Activated T-helper 2 cell treated with anti-CD3 and anti-CD28 coated beads, Interferon-gamma antibody, Interleukin-2, Interleukin-4, amounts not matched to agents 10 μg/mL and 5 μg/mL and 100 μg/mL, durations not matched to agents 14 hours and 24 hours and 36 hours (primary cell): Measurements from ENCODE around the gene ZC3H12A. TPM values are rescaled to one million over a fixed set of nuclear protein-coding genes. Genes with fewer than 3 reads are reported as not detected.
A peak's percentile ranks its signal among the peaks of the same experiment; 100 is the strongest.

Experiments
- DNase-seq: peaks from one replicate; pipeline ENCODE4 v3.0.0; 2021; ENCODE audit warnings: low spot score
- H3K27ac Mint-ChIP-seq: one replicate; pipeline ENCODE4 v1.8.0; 2021; ENCODE audit warnings: mixed read lengths
- H3K27me3 Mint-ChIP-seq: one replicate; pipeline ENCODE4 v1.8.0; 2021; ENCODE audit warnings: low read depth, mixed read lengths
- H3K36me3 Mint-ChIP-seq: one replicate; pipeline ENCODE4 v1.8.0; 2021; ENCODE audit warnings: low read depth, mixed read lengths
- H3K4me1 Mint-ChIP-seq: one replicate; pipeline ENCODE4 v1.8.0; 2021; ENCODE audit warnings: low read depth, mixed read lengths
- H3K4me3 Mint-ChIP-seq: one replicate; pipeline ENCODE4 v1.8.0; 2021; ENCODE audit warnings: low read depth, mild to moderate bottlenecking, moderate library complexity, mixed read lengths
- H3K9me3 Mint-ChIP-seq: one replicate; pipeline ENCODE4 v1.8.0; 2021; ENCODE audit warnings: mixed read lengths
- intact Hi-C: fragments of 100-400 bp; cut with micrococcal nuclease; formaldehyde crosslinking; loops from one replicate; pipeline ENCODE4 v1.15.1; 2023
- total RNA-seq: library from RNA; stranded (reverse); gene quantifications from 2 replicates; pipeline ENCODE4 v1.2.3, GENCODE V29; 2022

Gene ZC3H12A
- total RNA-seq, result 23.6 and 25.3 TPM in 2 replicates

DNA sequence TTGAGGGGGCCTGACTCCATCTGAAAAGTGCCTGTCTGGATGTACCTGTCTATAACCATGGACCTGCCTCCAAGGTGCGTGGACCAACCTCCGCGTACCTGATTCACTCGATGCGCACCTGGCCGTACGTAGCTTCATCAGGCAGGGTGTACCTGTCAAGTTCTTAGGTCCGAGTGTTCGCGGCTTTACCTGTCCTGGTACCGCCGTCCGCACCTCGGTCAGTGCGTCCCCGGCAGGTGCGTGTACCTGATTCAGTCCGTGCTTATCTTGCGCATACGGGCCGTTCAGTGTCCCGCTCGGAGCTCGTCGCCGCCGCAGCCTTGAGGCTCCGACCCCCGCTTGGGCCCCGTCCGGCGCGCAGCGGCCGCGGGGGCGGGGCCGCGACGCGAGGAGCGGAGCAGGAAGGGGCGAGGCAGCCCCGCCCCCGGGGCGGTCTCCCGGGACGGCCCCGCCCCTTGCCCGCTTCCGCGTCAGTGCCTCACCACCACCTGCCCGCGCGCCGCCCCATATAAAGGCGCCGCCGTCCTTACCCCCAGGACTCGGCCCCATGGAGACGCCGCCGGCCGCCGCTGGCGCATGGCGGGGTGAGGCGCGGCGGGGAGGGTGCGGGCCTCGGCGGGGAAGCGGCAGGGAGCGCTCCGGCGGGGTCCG is at the start of gene ZC3H12A:
TSS of gene ZC3H12A (plus strand) at position 535 of the 651 bp plus-strand sequence. CDS start 917 bp downstream, outside the sequence.
- H3K4me1 Mint-ChIP-seq, result peaks cover 40% of the 10 kb centered on the region
- intact Hi-C loops, result loop anchor here (10.0 kb wide), 4 partner anchors 101 to 1721 kb away; partner anchors contain the start of genes SF3A3 and STK40

DNA sequence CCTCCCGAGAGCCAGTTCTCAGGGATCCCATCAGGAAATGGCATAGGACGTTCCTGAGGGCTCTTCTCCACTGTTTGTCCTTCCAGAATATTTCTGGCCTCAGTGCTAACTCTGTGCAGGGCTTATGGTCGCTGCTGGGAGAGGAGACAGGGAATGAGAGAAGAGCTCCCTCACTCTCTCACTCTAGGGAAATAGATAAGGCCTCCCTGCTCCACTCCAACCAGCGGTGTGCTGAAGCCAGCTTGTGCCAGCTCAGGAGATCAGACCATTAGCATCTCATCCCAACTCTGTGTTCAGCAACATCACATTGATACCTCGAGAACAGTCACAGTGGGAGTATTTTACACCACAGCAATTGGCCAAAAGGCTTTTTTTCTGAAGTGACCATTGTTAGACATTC is 49.2 kb upstream of the ZC3H12A start:
- H3K4me3 Mint-ChIP-seq, result no peak overlapping the region
- no peaks in the 10 kb centered on the region for H3K4me1 Mint-ChIP-seq
- H3K9me3 Mint-ChIP-seq, result no peaks in the 10 kb centered on the region
- no peak overlapping the region for H3K27ac Mint-ChIP-seq
- H3K36me3 Mint-ChIP-seq, result no peaks in the 10 kb centered on the region
- H3K27me3 Mint-ChIP-seq, result peaks cover 7% of the 10 kb centered on the region
- no peak for DNase-seq
- intact Hi-C loops, result no loop called here

More for the DNA sequence above, at the start of gene ZC3H12A:
- peak; percentile 86 for DNase-seq
- Mint-ChIP-seq H3K4me3 (peak within 1 kb of the TSS; percentile 96), H3K27ac (peak within 1 kb of the TSS; percentile 95), H3K36me3 (peaks cover 43% of the 10 kb centered on the region), H3K27me3 (no peaks in the 10 kb centered on the region), H3K9me3 (no peaks in the 10 kb centered on the region)

GRCh38 chr1:37429029-37429428 is 45.4 kb upstream of the ZC3H12A start:
- intact Hi-C loops, result no loop called here
- Mint-ChIP-seq H3K27ac (no peak overlapping the region), H3K4me1 (no peaks in the 10 kb centered on the region), H3K36me3 (no peaks in the 10 kb centered on the region), H3K9me3 (no peaks in the 10 kb centered on the region), H3K4me3 (no peak overlapping the region), H3K27me3 (peaks cover 5% of the 10 kb centered on the region)
- no peak for DNase-seq

DNA sequence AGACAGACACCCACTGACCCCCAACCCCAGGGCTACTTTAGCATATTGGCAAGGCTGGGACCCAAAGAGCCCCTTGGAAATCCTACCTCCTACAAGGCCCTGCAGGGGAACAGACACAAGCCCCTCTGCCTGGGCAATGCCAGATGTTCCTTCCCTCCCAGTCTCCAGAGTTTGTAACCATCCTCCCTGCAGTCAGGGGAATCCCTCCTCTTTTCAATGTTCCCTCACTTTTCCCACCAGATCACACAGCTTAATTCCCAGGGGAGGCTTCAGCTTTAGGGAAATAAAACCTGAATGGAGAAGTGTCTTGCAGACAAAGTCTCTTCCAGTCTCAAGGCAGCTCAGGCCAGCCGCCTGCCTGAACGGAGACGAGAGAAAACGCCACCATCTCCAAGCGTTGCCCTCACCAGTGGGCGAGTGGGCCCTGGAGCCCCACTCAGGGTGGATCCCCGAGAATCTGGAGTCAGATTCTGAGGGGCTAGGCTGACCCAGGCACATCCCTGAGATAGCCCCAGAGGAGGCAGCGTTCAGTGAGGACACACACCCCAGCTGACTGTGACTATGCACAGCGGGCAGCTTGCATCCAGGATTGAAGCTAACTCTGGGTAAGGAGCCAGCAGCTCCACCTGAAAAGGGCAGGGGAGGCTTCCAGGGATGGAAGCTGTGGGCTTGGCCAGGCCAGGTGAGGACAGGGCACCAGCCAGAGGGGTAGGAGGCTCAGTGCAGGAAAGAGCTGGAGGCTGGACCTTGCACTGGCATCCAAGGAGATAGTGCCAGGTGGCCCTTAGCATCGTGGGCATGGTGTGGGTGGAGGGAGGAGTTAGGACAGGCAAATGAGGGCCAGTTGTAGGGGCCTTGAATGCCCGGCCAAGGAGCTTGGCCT is 44.0 kb upstream of the ZC3H12A start:
- H3K9me3 Mint-ChIP-seq, result no peaks in the 10 kb centered on the region
- DNase-seq, result no peak
- H3K27me3 Mint-ChIP-seq, result peaks cover 5% of the 10 kb centered on the region
- no peak overlapping the region for H3K4me3 Mint-ChIP-seq
- no peaks in the 10 kb centered on the region for H3K4me1 Mint-ChIP-seq
- intact Hi-C loops, result no loop called here
- H3K27ac Mint-ChIP-seq, result no peak overlapping the region
- H3K36me3 Mint-ChIP-seq, result no peaks in the 10 kb centered on the region

DNA sequence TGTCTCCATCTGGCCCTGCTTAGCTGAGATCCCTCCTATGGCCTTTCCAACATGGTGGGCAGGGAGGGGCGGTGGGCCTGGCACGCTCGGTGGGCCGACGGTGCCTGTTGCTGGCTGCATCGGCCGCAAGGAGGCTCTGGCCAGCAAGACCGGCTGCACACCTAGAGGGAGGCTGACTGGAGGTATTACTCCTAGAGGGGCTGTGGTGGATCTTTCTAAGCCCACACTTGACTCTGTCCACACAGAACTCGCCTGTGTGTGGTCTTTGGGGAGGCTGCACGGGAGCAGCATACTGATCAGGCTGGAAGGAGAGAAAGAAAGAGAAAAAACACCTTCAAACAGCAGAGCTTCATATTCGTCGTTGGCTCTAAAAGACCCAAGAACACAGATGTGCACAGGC is 41.7 kb upstream of the ZC3H12A start:
- H3K4me1 Mint-ChIP-seq, result no peaks in the 10 kb centered on the region
- H3K9me3 Mint-ChIP-seq, result no peaks in the 10 kb centered on the region
- H3K4me3 Mint-ChIP-seq, result no peak overlapping the region
- intact Hi-C loops, result no loop called here
- no peak for DNase-seq
- H3K36me3 Mint-ChIP-seq, result no peaks in the 10 kb centered on the region
- H3K27me3 Mint-ChIP-seq, result peaks cover 5% of the 10 kb centered on the region
- H3K27ac Mint-ChIP-seq, result no peak overlapping the region

DNA sequence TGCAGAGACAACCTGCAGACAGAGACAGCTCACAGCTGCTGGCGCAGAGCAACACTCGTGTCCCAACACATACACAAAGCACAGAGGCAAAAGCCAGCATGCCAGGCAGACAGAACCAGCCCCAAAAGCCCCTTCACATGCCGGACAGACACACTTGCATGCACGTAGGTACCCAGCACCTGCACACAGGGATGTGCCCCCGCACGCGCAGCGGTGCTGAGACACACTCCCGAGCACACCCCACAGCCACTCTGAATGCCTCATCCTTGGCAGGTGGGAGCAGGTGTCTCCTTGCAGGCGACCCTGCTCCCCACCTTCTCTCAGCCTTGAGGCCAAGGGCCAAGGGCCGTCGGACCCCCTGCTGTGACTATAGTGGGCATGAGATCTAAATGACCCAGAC is 41.2 kb upstream of the ZC3H12A start:
- Mint-ChIP-seq H3K4me3 (no peak overlapping the region), H3K36me3 (no peaks in the 10 kb centered on the region), H3K27ac (no peak overlapping the region), H3K4me1 (no peaks in the 10 kb centered on the region), H3K27me3 (peaks cover 5% of the 10 kb centered on the region), H3K9me3 (no peaks in the 10 kb centered on the region)
- intact Hi-C loops, result no loop called here
- DNase-seq, result no peak

DNA sequence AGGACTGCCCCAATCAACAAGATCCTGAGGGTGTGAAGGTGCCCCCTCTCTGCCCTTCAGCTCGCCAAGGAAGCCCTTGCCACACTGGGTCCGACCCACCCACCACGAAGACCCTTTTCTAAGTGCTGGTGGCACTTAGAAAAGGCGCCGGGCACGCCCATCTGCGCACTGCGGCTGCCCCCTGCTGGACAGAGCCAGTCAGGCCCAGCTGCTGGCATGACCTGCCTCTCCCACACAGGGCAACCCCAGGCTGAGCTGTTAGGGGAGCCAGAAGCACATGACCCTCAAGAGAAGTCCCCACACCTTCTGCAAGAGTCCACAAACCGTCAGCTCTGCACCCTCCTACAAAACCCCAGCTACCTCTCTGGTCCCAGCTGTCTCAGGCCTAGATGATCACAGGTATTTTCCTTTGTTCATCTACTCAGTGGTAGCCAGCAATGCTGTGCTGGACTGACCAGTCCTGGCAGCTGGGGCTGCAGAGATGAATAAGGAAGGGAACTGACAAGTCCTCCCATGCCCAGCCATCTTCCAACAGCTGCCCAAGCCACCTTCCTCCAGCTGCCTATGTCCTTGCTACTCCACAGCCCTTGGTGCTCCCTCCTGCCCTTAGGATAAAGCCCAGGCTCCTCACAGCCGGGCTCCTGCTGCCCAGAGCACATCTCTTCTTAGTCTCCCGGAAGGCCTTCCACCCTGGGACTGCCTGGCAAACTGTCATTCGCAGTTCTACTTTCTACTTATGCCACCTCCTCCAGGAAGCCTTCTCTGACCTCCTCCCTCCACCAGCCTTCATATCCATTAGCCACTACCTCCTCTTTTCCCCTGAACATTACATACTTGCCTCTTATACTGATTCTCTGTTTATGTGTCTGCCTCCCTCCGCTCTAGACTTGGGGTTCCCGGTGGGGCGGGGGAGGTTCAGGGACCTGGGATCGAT is 39.8 kb upstream of the ZC3H12A start:
- no peak overlapping the region for H3K27ac Mint-ChIP-seq
- H3K4me1 Mint-ChIP-seq, result no peaks in the 10 kb centered on the region
- H3K4me3 Mint-ChIP-seq, result no peak overlapping the region
- no peaks in the 10 kb centered on the region for H3K36me3 Mint-ChIP-seq
- peaks cover 8% of the 10 kb centered on the region for H3K27me3 Mint-ChIP-seq
- peak; percentile 48 for DNase-seq
- intact Hi-C loops, result no loop called here
- H3K9me3 Mint-ChIP-seq, result no peaks in the 10 kb centered on the region

- Mint-ChIP-seq H3K27ac (no peak overlapping the region), H3K27me3 (peaks cover 5% of the 10 kb centered on the region), H3K9me3 (no peaks in the 10 kb centered on the region), H3K4me3 (no peak overlapping the region), H3K4me1 (no peaks in the 10 kb centered on the region), H3K36me3 (no peaks in the 10 kb centered on the region)
- DNase-seq, result no peak
- intact Hi-C loops, result no loop called here
Observed at GRCh38 chr1:37437087-37437486, 37.3 kb upstream of the ZC3H12A start.

DNA sequence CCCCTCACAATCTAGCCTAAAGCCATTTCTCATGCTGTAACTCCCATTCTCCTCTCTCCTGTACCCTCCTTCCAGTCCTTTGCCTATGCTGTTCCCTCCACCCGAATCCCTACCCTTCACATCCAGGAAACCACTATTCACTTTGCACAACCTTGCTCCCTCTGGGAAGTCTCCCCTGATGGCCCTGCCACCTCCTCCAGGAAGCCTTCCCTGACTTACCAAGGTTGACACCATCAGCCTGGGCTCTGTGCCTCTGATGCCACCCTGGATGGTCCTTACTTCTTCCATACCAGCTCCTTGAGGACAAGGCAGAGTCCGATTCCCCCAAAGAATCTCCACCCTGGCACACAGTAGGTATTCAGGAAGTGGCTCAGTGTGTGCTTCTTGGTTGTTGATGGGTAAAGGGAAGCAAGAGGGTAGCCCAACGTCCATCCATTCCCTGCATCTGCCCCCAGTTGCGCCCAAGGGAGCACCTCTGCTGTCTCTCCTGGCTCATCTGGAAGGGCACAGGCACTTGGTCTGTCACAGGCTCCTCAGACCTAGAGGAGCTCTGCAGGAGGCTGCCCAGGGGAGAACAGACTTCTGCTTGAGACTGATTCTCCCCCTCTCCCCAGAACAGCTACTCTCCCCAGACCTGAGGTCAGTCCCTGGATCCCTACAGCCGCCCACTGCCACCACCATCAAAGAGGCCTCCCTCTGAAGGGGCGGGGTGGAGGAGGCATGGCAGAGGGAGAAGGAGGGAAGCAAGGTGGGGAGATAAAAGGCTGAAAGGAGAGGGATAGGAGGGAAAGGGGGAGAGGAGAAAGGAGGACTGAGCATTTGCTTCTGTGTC is 36.1 kb upstream of the ZC3H12A start:
- Mint-ChIP-seq H3K4me3 (no peak overlapping the region), H3K27me3 (peaks cover 16% of the 10 kb centered on the region), H3K36me3 (no peaks in the 10 kb centered on the region), H3K27ac (no peak overlapping the region), H3K9me3 (no peaks in the 10 kb centered on the region), H3K4me1 (no peaks in the 10 kb centered on the region)
- no peak for DNase-seq
- intact Hi-C loops, result no loop called here

DNA sequence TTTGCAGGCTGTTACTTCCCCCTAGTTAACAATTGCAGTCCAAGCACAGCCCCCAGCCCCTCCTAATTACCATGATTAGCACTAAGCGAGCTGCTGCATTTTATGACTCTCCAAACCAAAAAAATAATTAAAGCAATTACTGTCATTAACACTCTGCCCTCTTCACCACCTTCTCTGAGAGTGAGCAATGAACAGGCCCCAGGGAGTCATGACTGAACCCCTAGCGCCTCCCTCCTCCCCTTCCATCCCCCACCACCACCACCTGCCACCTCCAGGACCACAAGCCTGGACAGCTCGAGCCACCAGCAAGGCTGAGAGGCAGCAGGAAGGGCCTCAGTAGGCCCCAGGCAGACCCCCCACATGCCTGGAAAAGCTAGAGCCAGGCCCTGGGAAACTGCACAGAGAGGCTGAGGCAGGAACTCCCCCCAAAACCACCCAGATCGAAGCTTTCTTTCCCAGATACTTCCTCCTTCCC is 35.5 kb upstream of the ZC3H12A start:
- H3K9me3 Mint-ChIP-seq, result no peaks in the 10 kb centered on the region
- H3K27ac Mint-ChIP-seq, result no peak overlapping the region
- no peaks in the 10 kb centered on the region for H3K36me3 Mint-ChIP-seq
- no peak overlapping the region for H3K4me3 Mint-ChIP-seq
- no peak for DNase-seq
- intact Hi-C loops, result no loop called here
- H3K27me3 Mint-ChIP-seq, result peaks cover 16% of the 10 kb centered on the region
- no peaks in the 10 kb centered on the region for H3K4me1 Mint-ChIP-seq

DNA sequence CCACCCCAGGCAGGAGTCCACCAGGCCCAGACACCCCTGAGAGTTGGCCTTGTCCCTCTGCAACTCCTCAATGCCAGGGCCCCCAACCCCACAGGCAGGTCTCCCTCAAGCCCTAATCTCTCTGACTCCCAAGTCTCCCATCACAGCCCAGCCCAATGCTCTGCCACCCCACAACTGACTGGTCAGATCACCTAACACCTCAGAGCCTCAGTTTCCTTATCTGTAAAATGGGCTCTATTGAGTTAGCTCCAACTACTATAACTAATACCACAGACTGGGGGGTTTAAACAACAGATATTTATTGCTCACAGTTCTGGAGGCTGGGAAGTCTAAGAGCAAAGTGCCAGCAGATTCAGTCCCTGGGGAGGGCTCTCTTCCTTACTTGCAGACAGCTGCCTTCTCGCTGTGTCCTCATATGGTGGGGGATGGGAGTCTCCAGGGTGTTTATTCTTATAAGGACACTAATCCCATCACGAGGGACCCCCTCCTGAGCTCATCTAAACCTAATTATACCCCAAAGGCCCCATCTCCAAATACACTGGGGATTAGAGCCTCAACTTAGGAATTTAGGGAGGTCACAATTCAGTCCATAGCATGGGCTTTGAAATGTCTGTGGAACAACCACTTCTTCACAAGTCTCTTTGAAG is 34.9 kb upstream of the ZC3H12A start:
- no peak overlapping the region for H3K4me3 Mint-ChIP-seq
- intact Hi-C loops, result no loop called here
- H3K36me3 Mint-ChIP-seq, result no peaks in the 10 kb centered on the region
- H3K27ac Mint-ChIP-seq, result no peak overlapping the region
- no peaks in the 10 kb centered on the region for H3K4me1 Mint-ChIP-seq
- no peaks in the 10 kb centered on the region for H3K9me3 Mint-ChIP-seq
- no peak for DNase-seq
- H3K27me3 Mint-ChIP-seq, result peaks cover 16% of the 10 kb centered on the region
